K562 (cell line): ENCODE data around the gene TMEM200A. TPM values are rescaled to one million over a fixed set of nuclear protein-coding genes. Genes with fewer than 3 reads are reported as not detected.

Experiments
- ATAC-seq: fragments of 200-7000 bp; cut with Tn5 transposase; 3 replicates; pipeline ENCODE4 v1.9.1; 2020; ENCODE audit warnings: moderate library complexity
- BruUV-seq: library from RNA; stranded (reverse); fragments of 400-500 nt; replicated peaks from 2 replicates; lab custom pipeline; 2021; lab: Mats Ljungman, UMichigan
- CTCF ChIA-PET: fragments of 300-600 bp; formaldehyde crosslinking; extraction: SDS; loops from one replicate; lab custom pipeline; 2021; ENCODE audit warnings: low intra/inter-chr PET ratio; lab: Yijun Ruan, JAX
- POLR2A ChIA-PET: fragments of 300-600, 350-650 bp; sonication (Branson Sonifier 250); formaldehyde crosslinking; extraction: SDS; loops from one replicate; lab custom pipeline; 2021; ENCODE audit warnings: antibody characterized with exemption, inconsistent platforms; lab: Yijun Ruan, JAX
- DNase-seq, 4 experiments: peaks; one replicate each; pipeline versions ENCODE4 v3.0.0 to v3.0.0-alpha.2; 2011 to 2018; ENCODE audit warnings: low spot score in 3 of 4, mixed read lengths in 3 of 4; ENCODE audit errors: extremely low read depth in 1 of 4
- FAIRE-seq: peaks from 2 replicates; lab custom pipeline; 2011; peaks lifted over from hg19 to GRCh38; lab: Jason Lieb, UNC
- H2AFZ ChIP-seq: 2 replicates; pipeline ENCODE4 v1.6.0; 2011; ENCODE audit warnings: low read depth, low read length, control low read depth, inconsistent platforms
- H3K27ac ChIP-seq: fragments of 200-600 bp; 3 replicates; pipeline ENCODE4 v1.8.0; 2011; ENCODE audit warnings: low read depth, mild to moderate bottlenecking, control low read depth, inconsistent platforms, low read length, moderate library complexity, mixed read lengths; ENCODE audit errors: extremely low read depth
- H3K27me3 ChIP-seq, 2 experiments: fragments of 300-600 bp in 1 of 2; 2 replicates in 1 of 2; 3 replicates in 1 of 2; pipeline versions ENCODE4 v1.6.0 to v1.8.0; 2011; ENCODE audit warnings: inconsistent platforms in 2 of 2, low read length in 2 of 2, mild to moderate bottlenecking in 1 of 2, mixed read lengths in 1 of 2, moderate library complexity in 1 of 2; ENCODE audit not compliant: control insufficient read depth in 2 of 2, insufficient read depth in 2 of 2
- H3K36me3 ChIP-seq: fragments of 300-600 bp; 3 replicates; pipeline ENCODE4 v1.8.0; 2011; ENCODE audit warnings: mild to moderate bottlenecking, low read length, inconsistent platforms; ENCODE audit not compliant: control insufficient read depth, insufficient read depth
- H3K4me1 ChIP-seq, 2 experiments: fragments of 200-600 bp in 1 of 2; replicated peaks in 1 of 2; 2 replicates in 1 of 2; 3 replicates in 1 of 2; pipeline versions ENCODE4 v1.5.1 to v1.8.0; 2011; ENCODE audit warnings: inconsistent platforms in 2 of 2, low read length in 2 of 2, mild to moderate bottlenecking in 1 of 2, mixed read lengths in 1 of 2, moderate library complexity in 1 of 2; ENCODE audit not compliant: control insufficient read depth in 2 of 2, insufficient read depth in 2 of 2
- H3K4me2 ChIP-seq: 2 replicates; pipeline ENCODE4 v1.6.1; 2011; ENCODE audit warnings: low read length, control low read depth, inconsistent platforms, mixed read lengths; ENCODE audit not compliant: insufficient read depth
- H3K4me3 ChIP-seq: fragments of 200-600 bp; sonication (generic), shearing (Covaris generic); 2 replicates; pipeline ENCODE4 v1.5.1; 2016; ENCODE audit warnings: control low read depth, inconsistent platforms
- H3K79me2 ChIP-seq: fragments of 200-600 bp; 3 replicates; pipeline ENCODE4 v1.8.0; 2011; ENCODE audit warnings: low read length, inconsistent platforms; ENCODE audit not compliant: control insufficient read depth, insufficient read depth
- H3K9ac ChIP-seq, 2 experiments: 2 replicates each; pipeline versions ENCODE4 v1.6.0 to v1.6.1; 2011; ENCODE audit warnings: low read depth in 2 of 2, low read length in 2 of 2, control low read depth in 1 of 2, inconsistent platforms in 1 of 2, mild to moderate bottlenecking in 1 of 2, mixed read lengths in 1 of 2; ENCODE audit not compliant: insufficient read depth in 1 of 2
- H3K9me1 ChIP-seq: one replicate; pipeline ENCODE4 v1.6.0; 2011; ENCODE audit warnings: inconsistent platforms, mild to moderate bottlenecking, low read length, moderate library complexity; ENCODE audit not compliant: control insufficient read depth, insufficient read depth
- H3K9me3 ChIP-seq: replicated peaks from 2 replicates; pipeline ENCODE4 v1.5.1; 2011; ENCODE audit warnings: low read depth, low read length, inconsistent platforms; ENCODE audit not compliant: control insufficient read depth, insufficient read depth
- H4K20me1 ChIP-seq: replicated peaks from 2 replicates; pipeline ENCODE4 v1.6.1; 2011; ENCODE audit warnings: low read length, inconsistent platforms, mixed read lengths; ENCODE audit not compliant: control insufficient read depth, insufficient read depth
- E2F8 ChIP-seq: fragments of 450-650 bp; IDR thresholded peaks from 2 replicates; pipeline ENCODE4 v1.7.1; 2018; ENCODE audit warnings: mild to moderate bottlenecking, low read depth; ENCODE audit not compliant: partially characterized antibody
- EHMT2 ChIP-seq: fragments of 450-650 bp; IDR thresholded peaks from 2 replicates; pipeline ENCODE4 v1.6.1; 2018; ENCODE audit warnings: antibody characterized with exemption
- RBM25 ChIP-seq: fragments of 200-400 bp; formaldehyde crosslinking; IDR thresholded peaks from 2 replicates; pipeline ENCODE4 v1.6.1; 2018; ENCODE audit warnings: low read length, low read depth, moderate library complexity; ENCODE audit not compliant: severe bottlenecking
- TCFL5 ChIP-seq: fragments of 250-450 bp; sonication (Bioruptor Pico); conservative IDR thresholded peaks from 2 replicates; pipeline ENCODE4 v1.6.1; 2021; ENCODE audit warnings: mild to moderate bottlenecking, moderate library complexity, matching md5 sums
- TOE1 ChIP-seq, 2 experiments: fragments of 450-650 bp in 1 of 2; sonication (generic) in 1 of 2; formaldehyde crosslinking in 1 of 2; IDR thresholded peaks; 2 replicates each; pipeline versions ENCODE4 v1.7.1 to v1.8.0; 2016 to 2022; ENCODE audit warnings: borderline replicate concordance in 2 of 2, mild to moderate bottlenecking in 2 of 2, antibody characterized with exemption in 1 of 2, inconsistent platforms in 1 of 2, low read depth in 1 of 2, missing genetic modification reagents in 1 of 2, moderate library complexity in 1 of 2
- ZMIZ1 ChIP-seq, 2 experiments: fragments of 150-350 bp in 1 of 2; IDR thresholded peaks; 2 replicates each; pipeline ENCODE4 v1.6.1; 2012 to 2016; ENCODE audit warnings: low read depth in 2 of 2, low read length in 2 of 2, mild to moderate bottlenecking in 1 of 2, moderate library complexity in 1 of 2
- ZNF511 ChIP-seq: sonication (generic); formaldehyde crosslinking; IDR thresholded peaks from 2 replicates; pipeline ENCODE4 v1.8.0; 2022; ENCODE audit warnings: mild to moderate bottlenecking, missing genetic modification reagents
- ZNF655 ChIP-seq: fragments of 250-450 bp; sonication (Bioruptor Pico); IDR thresholded peaks from 2 replicates; pipeline ENCODE4 v1.5.0; 2021
- ZNF77 ChIP-seq: fragments of 250-450 bp; sonication (Bioruptor Pico); IDR thresholded peaks from 2 replicates; pipeline ENCODE4 v1.5.0; 2020
- in situ Hi-C: fragments of 300-500 bp; cut with MboI; formaldehyde crosslinking; loops from 4 replicates; pipeline ENCODE4 v1.15.0; 2018; ENCODE audit warnings: inconsistent platforms, mixed read lengths
- intact Hi-C: fragments of 100-400 bp; cut with micrococcal nuclease; formaldehyde crosslinking; loops from 2 replicates; pipeline ENCODE4 v1.14.2; 2022
- polyA plus RNA-seq, 8 experiments: library from polyadenylated mRNA; depleted of rRNA in 4 of 8; stranded (reverse) in 5 of 8; unstranded in 3 of 8; fragments of >200 nt; fragmentation: Nextera tagmentation in 2 of 8; fragmentation: Illumina TruSeq in 1 of 8; extraction: Ambion mirVana in 2 of 8; extraction: Trizol in 1 of 8; gene quantifications; 2 replicates each; pipeline versions ENCODE4 v1.2.1 to v1.2.3, GENCODE V29; 2011 to 2014; ENCODE audit warnings: inconsistent platforms in 1 of 8, missing spikeins in 1 of 8
- total RNA-seq, 7 experiments: library from RNA; depleted of rRNA in 6 of 7; stranded (reverse); fragments of >200 nt in 6 of 7; fragmentation: Illumina TruSeq in 2 of 7; extraction: Trizol in 2 of 7; gene quantifications; 2 replicates each; pipeline versions ENCODE4 v1.2.1 to v1.2.3, GENCODE V29; 2011 to 2021; ENCODE audit warnings: low replicate concordance in 1 of 7

The TMEM200A gene
- total and polyA plus RNA-seq, 9 of the 15 experiments (the other 6 are each of a cell fraction or from before 2014, with no cell fraction given): 0.04 TPM; not detected in 8

- no peak for TF ChIP-seq ZNF511
- no peak for TF ChIP-seq EHMT2
- no peak for TF ChIP-seq RBM25
- no peak for TF ChIP-seq ZMIZ1 (IDR thresholded peaks at IDR 0.05; ENCODE audit: low read depth in 2 of 2, low read length in 2 of 2)
- no peak for TF ChIP-seq ZNF655 (CRISPR knock-in tag)
Measured at GRCh38 chr6:130357436-130357835, 8.4 kb upstream of the TMEM200A start (continued).

- intact Hi-C loops: no loop called here
- no peak for FAIRE-seq
- no peaks in the 10 kb centered on the region for H3K9me3 ChIP-seq
- TF ChIP-seq TOE1 (IDR thresholded peaks at IDR 0.05; ENCODE audit: borderline replicate concordance): no peak
- TF ChIP-seq TOE1 (CRISPR knock-in tag; IDR thresholded peaks at IDR 0.05; ENCODE audit: borderline replicate concordance, low read depth): no peak
- TF ChIP-seq TCFL5: no peak
- no peak for TF ChIP-seq ZNF77 (CRISPR knock-in tag)
- TF ChIP-seq E2F8: no peak
Measured at GRCh38 chr6:130359736-130360135, 6.1 kb upstream of the TMEM200A start.

More at GRCh38 chr6:130359736-130360135, 6.1 kb upstream of the TMEM200A start:
- no peaks in the 10 kb centered on the region for H3K4me1 ChIP-seq
- no peaks in the 10 kb centered on the region for H3K27me3 ChIP-seq
- H3K4me3 ChIP-seq: no peak overlapping the region
- no peaks in the 10 kb centered on the region for H3K36me3 ChIP-seq
- H3K79me2 ChIP-seq: no peaks in the 10 kb centered on the region
- no peaks in the 10 kb centered on the region for H4K20me1 ChIP-seq
- no peaks in the 10 kb centered on the region for H3K9me1 ChIP-seq
- no peak overlapping the region for H2AFZ ChIP-seq
- no peak overlapping the region for H3K4me2 ChIP-seq
- ChIA-PET POLR2A (no interaction called here), CTCF (no interaction called here)
- in situ Hi-C loops: no loop called here
- no peak overlapping the region for H3K9ac ChIP-seq
- BruUV-seq: no TSS peak
- DNase-seq: no peak
- H3K27ac ChIP-seq: no peak overlapping the region
- ATAC-seq: no peak
